Sigmoid colon (tissue), 4 donors: ENCODE results near the gene CEP162.
"Not testable (repeated sequence)": the region's sequence is repeated elsewhere in the genome, so short reads cannot be mapped to it uniquely, and the experiment has no call there.

Source experiments
- CTCF ChIP-seq, 4 experiments: fragments of 450-650 bp in 3 of 4; fragments of 200-600 bp in 1 of 4; IDR thresholded peaks; one replicate each; pipeline ENCODE4 v1.5.1; 2016 to 2019; ENCODE audit warnings: antibody characterized with exemption in 4 of 4, mild to moderate bottlenecking in 3 of 4, moderate library complexity in 2 of 4
- EP300 ChIP-seq, 4 donors: sonication (generic); formaldehyde crosslinking; IDR thresholded peaks; one replicate each; pipeline ENCODE4 v1.6.1; 2017; ENCODE audit warnings: antibody characterized with exemption in 4 of 4
- POLR2A ChIP-seq, 2 donors: fragments of 450-650 bp; IDR thresholded peaks; one replicate each; pipeline ENCODE4 v1.6.1; 2016; ENCODE audit warnings: antibody characterized with exemption in 2 of 2, mild to moderate bottlenecking in 2 of 2, moderate library complexity in 2 of 2
- POLR2AphosphoS5 ChIP-seq, 4 donors: sonication (generic); formaldehyde crosslinking; IDR thresholded peaks; one replicate each; pipeline ENCODE4 v1.6.1; 2017; ENCODE audit warnings: antibody characterized with exemption in 4 of 4

GRCh38 chr6:84189356-84189755 is 38.1 kb downstream of the CEP162 start:
- not testable (repeated sequence) for TF ChIP-seq CTCF, POLR2A, POLR2AphosphoS5, EP300 (IDR thresholded peaks at IDR 0.05)
